ENCODE data around the gene DEGS1.

Gene DEGS1

DNA sequence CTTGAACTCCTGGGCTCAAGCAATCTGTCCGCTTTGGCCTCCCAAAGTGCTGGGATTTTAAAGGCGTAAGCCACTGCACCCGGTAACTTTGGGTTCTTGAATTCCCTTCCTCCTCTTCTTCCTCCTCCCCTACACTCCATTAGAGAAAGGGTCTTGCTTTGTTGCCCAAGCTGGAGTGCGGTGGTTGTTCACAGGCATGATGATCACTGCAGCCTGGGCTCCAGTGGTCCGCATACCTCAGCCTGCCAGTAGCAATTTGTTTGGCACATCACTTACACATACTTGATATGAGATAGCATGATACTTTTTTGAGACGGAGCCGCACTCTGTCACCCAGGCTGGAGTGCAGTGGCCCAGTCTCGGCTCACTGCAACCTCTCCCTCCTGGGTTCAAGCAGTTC lies 2.2 kb downstream of the DEGS1 start:
- TF ChIP-seq, protein P1, sequence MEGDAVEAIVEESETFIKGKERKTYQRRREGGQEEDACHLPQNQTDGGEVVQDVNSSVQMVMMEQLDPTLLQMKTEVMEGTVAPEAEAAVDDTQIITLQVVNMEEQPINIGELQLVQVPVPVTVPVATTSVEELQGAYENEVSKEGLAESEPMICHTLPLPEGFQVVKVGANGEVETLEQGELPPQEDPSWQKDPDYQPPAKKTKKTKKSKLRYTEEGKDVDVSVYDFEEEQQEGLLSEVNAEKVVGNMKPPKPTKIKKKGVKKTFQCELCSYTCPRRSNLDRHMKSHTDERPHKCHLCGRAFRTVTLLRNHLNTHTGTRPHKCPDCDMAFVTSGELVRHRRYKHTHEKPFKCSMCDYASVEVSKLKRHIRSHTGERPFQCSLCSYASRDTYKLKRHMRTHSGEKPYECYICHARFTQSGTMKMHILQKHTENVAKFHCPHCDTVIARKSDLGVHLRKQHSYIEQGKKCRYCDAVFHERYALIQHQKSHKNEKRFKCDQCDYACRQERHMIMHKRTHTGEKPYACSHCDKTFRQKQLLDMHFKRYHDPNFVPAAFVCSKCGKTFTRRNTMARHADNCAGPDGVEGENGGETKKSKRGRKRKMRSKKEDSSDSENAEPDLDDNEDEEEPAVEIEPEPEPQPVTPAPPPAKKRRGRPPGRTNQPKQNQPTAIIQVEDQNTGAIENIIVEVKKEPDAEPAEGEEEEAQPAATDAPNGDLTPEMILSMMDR (IDR thresholded peaks at IDR 0.05; ENCODE audit: control insufficient read depth, extremely low read depth, insufficient read depth), result no peak
- H3K4me3 ChIP-seq (ENCODE audit: low read depth, low read length), result peak overlapping the region; percentile 97
- DNase-seq (ENCODE audit: low read depth), result no peak

DNA sequence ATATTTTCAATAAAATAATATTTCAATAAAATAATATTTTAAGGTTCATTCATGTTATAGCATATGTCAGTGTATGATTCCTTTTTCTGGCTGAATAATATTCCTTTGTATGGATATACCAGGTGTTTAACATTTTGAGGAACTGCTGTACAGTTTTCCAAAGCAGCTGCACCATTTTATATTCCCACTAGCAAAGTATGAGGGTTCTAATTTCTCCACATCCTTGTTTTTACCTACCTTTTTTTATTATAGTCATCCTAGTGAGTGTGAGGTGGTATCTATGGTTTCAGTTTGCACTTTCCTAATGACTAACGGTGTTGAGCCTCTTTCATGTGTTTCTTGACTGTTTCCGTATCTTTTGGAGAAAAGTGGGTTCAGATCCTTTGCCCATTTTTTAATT lies 5.2 kb downstream of the DEGS1 start:
- TF ChIP-seq, protein P1 (IDR thresholded peaks at IDR 0.05; ENCODE audit: control insufficient read depth, extremely low read depth, insufficient read depth), result no peak
- H3K4me3 ChIP-seq (ENCODE audit: low read depth, low read length), result no peak overlapping the region
- DNase-seq (ENCODE audit: low read depth), result no peak

DNA sequence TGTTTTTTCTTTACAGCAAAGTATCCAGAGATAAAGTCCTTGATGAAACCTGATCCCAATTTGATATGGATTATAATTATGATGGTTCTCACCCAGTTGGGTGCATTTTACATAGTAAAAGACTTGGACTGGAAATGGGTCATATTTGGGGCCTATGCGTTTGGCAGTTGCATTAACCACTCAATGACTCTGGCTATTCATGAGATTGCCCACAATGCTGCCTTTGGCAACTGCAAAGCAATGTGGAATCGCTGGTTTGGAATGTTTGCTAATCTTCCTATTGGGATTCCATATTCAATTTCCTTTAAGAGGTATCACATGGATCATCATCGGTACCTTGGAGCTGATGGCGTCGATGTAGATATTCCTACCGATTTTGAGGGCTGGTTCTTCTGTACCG lies 6.5 kb downstream of the DEGS1 start:
- H3K4me3 ChIP-seq (ENCODE audit: low read depth, low read length), result no peak overlapping the region
- TF ChIP-seq, protein P1 (IDR thresholded peaks at IDR 0.05; ENCODE audit: control insufficient read depth, extremely low read depth, insufficient read depth), result no peak
- no peak for DNase-seq (ENCODE audit: low read depth)

DNA sequence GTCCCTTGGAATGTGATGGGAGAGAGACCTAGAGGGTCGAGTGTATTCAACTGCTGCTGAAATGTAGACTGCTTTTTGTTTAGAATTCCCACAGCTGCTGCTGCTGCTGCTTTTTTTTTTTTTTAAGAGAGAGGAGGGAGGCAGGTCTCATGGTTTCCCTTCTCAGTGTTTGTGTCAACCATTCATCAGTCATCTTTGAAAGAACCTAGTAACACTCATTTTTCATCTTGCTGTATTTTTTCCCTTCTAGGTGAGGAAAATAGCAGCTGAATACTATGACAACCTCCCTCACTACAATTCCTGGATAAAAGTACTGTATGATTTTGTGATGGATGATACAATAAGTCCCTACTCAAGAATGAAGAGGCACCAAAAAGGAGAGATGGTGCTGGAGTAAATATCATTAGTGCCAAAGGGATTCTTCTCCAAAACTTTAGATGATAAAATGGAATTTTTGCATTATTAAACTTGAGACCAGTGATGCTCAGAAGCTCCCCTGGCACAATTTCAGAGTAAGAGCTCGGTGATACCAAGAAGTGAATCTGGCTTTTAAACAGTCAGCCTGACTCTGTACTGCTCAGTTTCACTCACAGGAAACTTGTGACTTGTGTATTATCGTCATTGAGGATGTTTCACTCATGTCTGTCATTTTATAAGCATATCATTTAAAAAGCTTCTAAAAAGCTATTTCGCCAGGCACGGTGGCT lies 9.2 kb downstream of the DEGS1 start:
- H3K4me3 ChIP-seq (ENCODE audit: low read depth, low read length), result no peak overlapping the region
- TF ChIP-seq, protein P1 (IDR thresholded peaks at IDR 0.05; ENCODE audit: control insufficient read depth, extremely low read depth, insufficient read depth), result no peak
- no peak for DNase-seq (ENCODE audit: low read depth)

- TF ChIP-seq, protein P1 (IDR thresholded peaks at IDR 0.05; ENCODE audit: control insufficient read depth, extremely low read depth, insufficient read depth), result no peak
- no peak overlapping the region for H3K4me3 ChIP-seq (ENCODE audit: low read depth, low read length)
- DNase-seq (ENCODE audit: low read depth), result no peak
Observed at GRCh38 chr1:224193319-224193966, 10.4 kb downstream of the DEGS1 start.

DNA sequence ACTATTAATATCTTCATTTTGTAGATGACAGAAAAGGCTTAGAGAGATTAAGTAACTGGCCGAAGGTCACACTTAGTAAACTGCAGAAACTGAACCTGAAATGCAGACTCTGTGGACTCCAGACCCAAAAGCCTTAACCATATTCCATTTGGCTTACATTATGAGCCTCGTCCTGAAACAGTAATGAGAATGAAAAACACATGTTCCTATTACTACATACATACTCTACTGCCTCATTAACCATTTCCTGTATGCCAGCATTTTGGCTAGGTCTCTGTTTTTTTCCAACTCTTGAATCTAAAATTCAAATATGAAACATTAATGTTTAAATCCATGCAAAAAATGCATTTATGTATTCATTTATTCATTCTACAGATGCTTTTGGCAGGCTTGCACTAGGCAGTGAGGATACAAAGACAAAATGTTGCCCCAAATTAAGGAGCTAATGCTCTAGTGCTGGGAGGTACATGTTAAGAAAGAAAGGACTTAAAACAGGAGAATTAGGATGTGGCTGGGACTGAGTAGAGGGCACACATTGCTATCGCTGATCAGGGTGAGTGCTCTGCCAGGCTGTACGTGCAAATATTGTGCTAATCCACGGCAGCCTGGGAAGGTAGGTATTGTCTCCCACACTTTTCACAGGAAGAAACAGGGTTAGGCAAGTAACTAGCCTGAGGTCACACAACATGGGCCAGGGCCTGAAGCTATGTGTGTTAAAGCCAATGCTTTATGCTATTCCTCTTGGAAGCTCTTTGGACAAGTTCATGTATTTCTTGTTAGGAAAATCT lies 14.0 kb downstream of the DEGS1 start:
- H3K4me3 ChIP-seq (ENCODE audit: low read depth, low read length), result no peak overlapping the region
- TF ChIP-seq, protein P1 (IDR thresholded peaks at IDR 0.05; ENCODE audit: control insufficient read depth, extremely low read depth, insufficient read depth), result no peak
- no peak for DNase-seq (ENCODE audit: low read depth)
